Liver (tissue), 3 donors: ENCODE data around the gene PLXNA3.

Experiments
- JUND ChIP-seq, 2 donors: IDR thresholded peaks; 2 replicates each; pipeline ENCODE4 v1.6.1; 2016; ENCODE audit warnings: antibody characterized with exemption in 2 of 2
- NR2F2 ChIP-seq: IDR thresholded peaks from 2 replicates; pipeline ENCODE4 v1.6.1; 2016; ENCODE audit warnings: antibody characterized with exemption
- RAD21 ChIP-seq, 2 donors: IDR thresholded peaks; 2 replicates each; pipeline ENCODE4 v1.6.1; 2016; ENCODE audit warnings: antibody characterized with exemption in 2 of 2, mild to moderate bottlenecking in 2 of 2
- SP1 ChIP-seq: IDR thresholded peaks from 2 replicates; pipeline ENCODE4 v1.6.1; 2018; ENCODE audit warnings: antibody characterized with exemption, mild to moderate bottlenecking
- TAF1 ChIP-seq: conservative IDR thresholded peaks from 2 replicates; pipeline ENCODE4 v1.6.1; 2016; ENCODE audit warnings: antibody characterized with exemption, mild to moderate bottlenecking
- TF ChIP-seq, protein P1 (sequence below): fragments of 150-350 bp; IDR thresholded peaks from 2 replicates; pipeline ENCODE4 v1.5.1; 2017; ENCODE audit warnings: improper control_type of control experiment, low read depth, low read length; ENCODE audit not compliant: missing input control
- TF ChIP-seq, protein P2 (sequence below): IDR thresholded peaks from 2 replicates; pipeline ENCODE4 v1.6.1; 2016; ENCODE audit warnings: antibody characterized with exemption, mild to moderate bottlenecking
- TF ChIP-seq, protein P3 (sequence below): IDR thresholded peaks from 2 replicates; pipeline ENCODE4 v1.6.1; 2016; ENCODE audit warnings: antibody characterized with exemption
- TF ChIP-seq, protein P4 (sequence below): IDR thresholded peaks from 2 replicates; pipeline ENCODE4 v1.6.1; 2016; ENCODE audit warnings: antibody characterized with exemption
- TF ChIP-seq, protein P5 (sequence below): IDR thresholded peaks from 2 replicates; pipeline ENCODE4 v1.6.1; 2016; ENCODE audit warnings: antibody characterized with exemption
- donor health status: healthy.
- donor health status: healthy.

DNA sequence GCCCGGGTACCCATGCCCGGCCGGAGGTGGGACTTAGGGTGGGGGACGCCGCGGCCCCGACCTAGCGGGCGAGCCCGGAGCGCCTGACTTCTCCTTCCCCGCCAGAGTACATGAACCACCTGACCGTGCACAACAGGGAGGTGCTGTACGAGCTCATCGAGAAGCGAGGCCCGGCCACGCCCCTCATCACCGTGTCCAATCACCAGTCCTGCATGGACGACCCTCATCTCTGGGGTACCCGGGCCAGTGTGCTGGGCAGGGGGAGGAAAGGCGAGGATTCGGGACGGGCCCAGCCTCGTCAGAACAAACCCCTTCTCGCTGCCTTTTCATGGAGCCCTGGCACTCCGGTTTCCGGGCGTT lies 46.1 kb upstream of the PLXNA3 start:
- TF ChIP-seq, protein P1, sequence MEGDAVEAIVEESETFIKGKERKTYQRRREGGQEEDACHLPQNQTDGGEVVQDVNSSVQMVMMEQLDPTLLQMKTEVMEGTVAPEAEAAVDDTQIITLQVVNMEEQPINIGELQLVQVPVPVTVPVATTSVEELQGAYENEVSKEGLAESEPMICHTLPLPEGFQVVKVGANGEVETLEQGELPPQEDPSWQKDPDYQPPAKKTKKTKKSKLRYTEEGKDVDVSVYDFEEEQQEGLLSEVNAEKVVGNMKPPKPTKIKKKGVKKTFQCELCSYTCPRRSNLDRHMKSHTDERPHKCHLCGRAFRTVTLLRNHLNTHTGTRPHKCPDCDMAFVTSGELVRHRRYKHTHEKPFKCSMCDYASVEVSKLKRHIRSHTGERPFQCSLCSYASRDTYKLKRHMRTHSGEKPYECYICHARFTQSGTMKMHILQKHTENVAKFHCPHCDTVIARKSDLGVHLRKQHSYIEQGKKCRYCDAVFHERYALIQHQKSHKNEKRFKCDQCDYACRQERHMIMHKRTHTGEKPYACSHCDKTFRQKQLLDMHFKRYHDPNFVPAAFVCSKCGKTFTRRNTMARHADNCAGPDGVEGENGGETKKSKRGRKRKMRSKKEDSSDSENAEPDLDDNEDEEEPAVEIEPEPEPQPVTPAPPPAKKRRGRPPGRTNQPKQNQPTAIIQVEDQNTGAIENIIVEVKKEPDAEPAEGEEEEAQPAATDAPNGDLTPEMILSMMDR: no peak
- TF ChIP-seq NR2F2 (no peak), JUND (IDR thresholded peaks at IDR 0.05) (no peak), RAD21 (IDR thresholded peaks at IDR 0.05) (no peak), TAF1 (no peak), SP1 (no peak)
- TF ChIP-seq, protein P2, sequence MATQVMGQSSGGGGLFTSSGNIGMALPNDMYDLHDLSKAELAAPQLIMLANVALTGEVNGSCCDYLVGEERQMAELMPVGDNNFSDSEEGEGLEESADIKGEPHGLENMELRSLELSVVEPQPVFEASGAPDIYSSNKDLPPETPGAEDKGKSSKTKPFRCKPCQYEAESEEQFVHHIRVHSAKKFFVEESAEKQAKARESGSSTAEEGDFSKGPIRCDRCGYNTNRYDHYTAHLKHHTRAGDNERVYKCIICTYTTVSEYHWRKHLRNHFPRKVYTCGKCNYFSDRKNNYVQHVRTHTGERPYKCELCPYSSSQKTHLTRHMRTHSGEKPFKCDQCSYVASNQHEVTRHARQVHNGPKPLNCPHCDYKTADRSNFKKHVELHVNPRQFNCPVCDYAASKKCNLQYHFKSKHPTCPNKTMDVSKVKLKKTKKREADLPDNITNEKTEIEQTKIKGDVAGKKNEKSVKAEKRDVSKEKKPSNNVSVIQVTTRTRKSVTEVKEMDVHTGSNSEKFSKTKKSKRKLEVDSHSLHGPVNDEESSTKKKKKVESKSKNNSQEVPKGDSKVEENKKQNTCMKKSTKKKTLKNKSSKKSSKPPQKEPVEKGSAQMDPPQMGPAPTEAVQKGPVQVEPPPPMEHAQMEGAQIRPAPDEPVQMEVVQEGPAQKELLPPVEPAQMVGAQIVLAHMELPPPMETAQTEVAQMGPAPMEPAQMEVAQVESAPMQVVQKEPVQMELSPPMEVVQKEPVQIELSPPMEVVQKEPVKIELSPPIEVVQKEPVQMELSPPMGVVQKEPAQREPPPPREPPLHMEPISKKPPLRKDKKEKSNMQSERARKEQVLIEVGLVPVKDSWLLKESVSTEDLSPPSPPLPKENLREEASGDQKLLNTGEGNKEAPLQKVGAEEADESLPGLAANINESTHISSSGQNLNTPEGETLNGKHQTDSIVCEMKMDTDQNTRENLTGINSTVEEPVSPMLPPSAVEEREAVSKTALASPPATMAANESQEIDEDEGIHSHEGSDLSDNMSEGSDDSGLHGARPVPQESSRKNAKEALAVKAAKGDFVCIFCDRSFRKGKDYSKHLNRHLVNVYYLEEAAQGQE: no peak
- TF ChIP-seq, protein P3, sequence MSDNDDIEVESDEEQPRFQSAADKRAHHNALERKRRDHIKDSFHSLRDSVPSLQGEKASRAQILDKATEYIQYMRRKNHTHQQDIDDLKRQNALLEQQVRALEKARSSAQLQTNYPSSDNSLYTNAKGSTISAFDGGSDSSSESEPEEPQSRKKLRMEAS: no peak
- TF ChIP-seq, protein P4, sequence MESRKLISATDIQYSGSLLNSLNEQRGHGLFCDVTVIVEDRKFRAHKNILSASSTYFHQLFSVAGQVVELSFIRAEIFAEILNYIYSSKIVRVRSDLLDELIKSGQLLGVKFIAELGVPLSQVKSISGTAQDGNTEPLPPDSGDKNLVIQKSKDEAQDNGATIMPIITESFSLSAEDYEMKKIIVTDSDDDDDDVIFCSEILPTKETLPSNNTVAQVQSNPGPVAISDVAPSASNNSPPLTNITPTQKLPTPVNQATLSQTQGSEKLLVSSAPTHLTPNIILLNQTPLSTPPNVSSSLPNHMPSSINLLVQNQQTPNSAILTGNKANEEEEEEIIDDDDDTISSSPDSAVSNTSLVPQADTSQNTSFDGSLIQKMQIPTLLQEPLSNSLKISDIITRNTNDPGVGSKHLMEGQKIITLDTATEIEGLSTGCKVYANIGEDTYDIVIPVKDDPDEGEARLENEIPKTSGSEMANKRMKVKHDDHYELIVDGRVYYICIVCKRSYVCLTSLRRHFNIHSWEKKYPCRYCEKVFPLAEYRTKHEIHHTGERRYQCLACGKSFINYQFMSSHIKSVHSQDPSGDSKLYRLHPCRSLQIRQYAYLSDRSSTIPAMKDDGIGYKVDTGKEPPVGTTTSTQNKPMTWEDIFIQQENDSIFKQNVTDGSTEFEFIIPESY: no peak
- TF ChIP-seq, protein P5, sequence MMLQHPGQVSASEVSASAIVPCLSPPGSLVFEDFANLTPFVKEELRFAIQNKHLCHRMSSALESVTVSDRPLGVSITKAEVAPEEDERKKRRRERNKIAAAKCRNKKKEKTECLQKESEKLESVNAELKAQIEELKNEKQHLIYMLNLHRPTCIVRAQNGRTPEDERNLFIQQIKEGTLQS: no peak
